Hepatic stellate cell (primary cell): ENCODE measurements around the gene XKR7.
"Not testable (repeated sequence)": the region's sequence is repeated elsewhere in the genome, so short reads cannot be mapped to it uniquely, and the experiment has no call there.

ENCODE experiments used
- DNase-seq: peaks from one replicate; pipeline ENCODE4 v3.0.0; 2011; ENCODE audit warnings: low spot score

Gene XKR7

GRCh38 chr20:31967830-31968249 lies at the start of gene XKR7:
XKR7 (plus strand) TSS chr20:31968151; CDS start chr20:31968176, 25 bp downstream.
- no peak for DNase-seq

- no peak for DNase-seq
Observed at GRCh38 chr20:31918466-31919105, 49.4 kb upstream of the XKR7 start.

GRCh38 chr20:31919410-31920155 lies 48.4 kb upstream of the XKR7 start:
- DNase-seq, result no peak

GRCh38 chr20:31920275-31920855 lies 47.6 kb upstream of the XKR7 start:
- DNase-seq, result no peak

- DNase-seq, result not testable (repeated sequence)
Observed at GRCh38 chr20:31921480-31921879, 46.5 kb upstream of the XKR7 start.

GRCh38 chr20:31922181-31922580 lies 45.8 kb upstream of the XKR7 start:
- DNase-seq, result no peak

GRCh38 chr20:31922588-31922987 lies 45.4 kb upstream of the XKR7 start:
- no peak for DNase-seq

- no peak for DNase-seq
Observed at GRCh38 chr20:31923388-31924331, 44.3 kb upstream of the XKR7 start.

- no peak for DNase-seq
Observed at GRCh38 chr20:31924561-31924960, 43.4 kb upstream of the XKR7 start.

GRCh38 chr20:31925631-31926030 lies 42.3 kb upstream of the XKR7 start:
- DNase-seq, result no peak

GRCh38 chr20:31926493-31926892 lies 41.5 kb upstream of the XKR7 start:
- no peak for DNase-seq

GRCh38 chr20:31927627-31928159 lies 40.3 kb upstream of the XKR7 start:
- DNase-seq, result no peak

GRCh38 chr20:31929631-31930030 lies 38.3 kb upstream of the XKR7 start:
- not testable (repeated sequence) for DNase-seq

- no peak for DNase-seq
Observed at GRCh38 chr20:31930779-31931178, 37.2 kb upstream of the XKR7 start.

GRCh38 chr20:31933698-31934097 lies 34.3 kb upstream of the XKR7 start:
- no peak for DNase-seq

- no peak for DNase-seq
Observed at GRCh38 chr20:31934491-31934890, 33.5 kb upstream of the XKR7 start.

- no peak for DNase-seq
Observed at GRCh38 chr20:31934968-31935764, 32.8 kb upstream of the XKR7 start.

- no peak for DNase-seq
Observed at GRCh38 chr20:31936420-31936819, 31.5 kb upstream of the XKR7 start.

GRCh38 chr20:31937820-31938219 lies 30.1 kb upstream of the XKR7 start:
- DNase-seq, result no peak

GRCh38 chr20:31939661-31940060 lies 28.3 kb upstream of the XKR7 start:
- DNase-seq, result no peak

GRCh38 chr20:31943052-31943471 lies 24.9 kb upstream of the XKR7 start:
- DNase-seq, result no peak
